Activated CD8-positive, alpha-beta memory T cell treated with anti-CD3 and anti-CD28 coated beads, Interleukin-2, amount 50 U/mL, for 1 hour (primary cell): ENCODE data around the gene ZNF644.
"Not testable (repeated sequence)": the region's sequence is repeated elsewhere in the genome, so short reads cannot be mapped to it uniquely, and the experiment has no call there.

ENCODE experiments used
- DNase-seq: peaks from one replicate; pipeline ENCODE4 v3.0.0-alpha.2; 2020; ENCODE audit errors: extremely low read depth

Gene ZNF644

DNA sequence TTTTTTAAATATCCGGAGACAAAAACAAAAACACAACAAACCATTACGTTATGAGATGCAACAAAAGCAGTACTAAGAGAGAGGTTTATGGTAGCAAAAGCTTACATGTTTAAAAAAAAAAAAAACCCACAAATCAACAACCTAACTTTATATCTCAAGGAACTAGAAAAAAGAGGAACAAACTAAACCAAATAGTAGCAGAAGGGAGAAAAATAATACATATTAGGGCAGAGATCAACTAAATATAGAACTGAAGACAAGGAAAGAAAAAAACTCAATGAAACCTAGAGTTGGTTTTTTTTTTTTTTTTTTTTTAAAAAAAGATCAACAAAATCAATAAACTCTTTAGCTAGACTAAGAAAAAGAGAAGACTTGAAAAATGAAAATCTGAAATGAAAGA lies 34.9 kb downstream of the ZNF644 start:
- no peak for DNase-seq

GRCh38 chr1:90977522-90977921 lies 44.3 kb downstream of the ZNF644 start:
- DNase-seq, result no peak

GRCh38 chr1:90973897-90974798 lies 47.7 kb downstream of the ZNF644 start:
- no peak for DNase-seq

GRCh38 chr1:90970208-90970607 lies 51.6 kb downstream of the ZNF644 start:
- no peak for DNase-seq

DNA sequence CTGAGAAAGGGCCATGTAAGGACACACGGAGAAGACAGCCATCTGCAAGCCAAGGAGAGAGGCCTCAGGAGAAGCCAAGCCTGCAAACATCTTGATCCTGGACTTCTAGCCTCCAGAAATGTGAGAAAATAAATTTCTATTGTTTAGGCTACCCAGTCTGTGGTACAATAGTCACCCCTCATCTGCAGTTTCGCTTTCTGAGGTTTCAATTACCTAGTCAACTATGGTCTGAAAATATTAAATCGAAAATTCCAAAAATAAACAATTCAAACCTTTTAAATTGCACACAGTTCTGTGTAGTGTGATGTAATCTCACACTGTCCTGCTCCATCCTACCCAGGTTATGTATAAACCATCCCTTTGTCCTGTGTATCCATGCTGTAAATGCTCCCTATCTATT lies 52.6 kb downstream of the ZNF644 start:
- DNase-seq, result no peak

DNA sequence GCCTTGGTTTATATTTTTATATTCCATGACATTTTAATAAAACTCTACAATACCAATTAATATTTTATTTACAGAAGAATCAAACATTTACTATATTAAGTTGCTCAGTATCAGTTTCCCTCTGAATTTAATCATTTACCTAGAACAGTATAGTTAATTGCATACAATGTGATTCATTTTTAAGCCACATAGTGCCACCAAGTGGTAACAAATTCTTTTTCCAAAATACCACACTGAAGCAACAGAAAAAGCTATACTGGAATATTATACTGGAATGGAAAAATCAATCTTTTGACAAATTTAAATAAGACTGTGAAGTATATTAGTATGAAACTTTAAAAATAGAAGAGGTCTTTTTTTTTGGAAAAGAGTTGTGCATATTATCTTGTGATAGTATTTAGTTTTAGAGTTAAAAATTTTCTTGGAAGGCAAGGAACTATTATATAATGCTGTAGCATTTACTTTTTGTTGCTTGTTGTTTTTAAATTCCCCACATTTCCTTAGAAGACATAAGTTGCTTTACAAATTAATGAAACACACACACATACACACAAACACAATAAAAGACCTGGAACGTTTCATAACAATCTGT lies 57.3 kb downstream of the ZNF644 start:
- DNase-seq, result no peak

DNA sequence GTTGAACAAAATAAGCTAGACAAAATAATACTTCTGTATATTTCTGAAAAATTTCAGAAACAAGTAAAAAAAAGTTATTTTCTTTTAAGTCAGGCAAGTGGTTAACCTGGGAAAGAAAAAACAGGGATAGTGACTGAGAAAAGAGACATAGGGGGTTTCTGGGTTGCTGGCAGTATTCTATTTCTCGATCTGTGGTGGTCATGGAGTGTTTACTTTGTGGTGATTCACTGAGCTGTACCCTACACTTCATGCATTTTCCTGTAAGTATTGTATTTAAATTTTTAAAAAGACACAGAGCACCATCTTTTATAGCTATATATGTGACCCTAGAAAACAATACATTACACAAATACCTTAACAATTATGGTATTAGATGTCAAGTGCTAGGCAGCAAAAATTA lies 58.2 kb downstream of the ZNF644 start:
- DNase-seq, result no peak

GRCh38 chr1:90963236-90963635 lies 58.6 kb downstream of the ZNF644 start:
- DNase-seq, result no peak

DNA sequence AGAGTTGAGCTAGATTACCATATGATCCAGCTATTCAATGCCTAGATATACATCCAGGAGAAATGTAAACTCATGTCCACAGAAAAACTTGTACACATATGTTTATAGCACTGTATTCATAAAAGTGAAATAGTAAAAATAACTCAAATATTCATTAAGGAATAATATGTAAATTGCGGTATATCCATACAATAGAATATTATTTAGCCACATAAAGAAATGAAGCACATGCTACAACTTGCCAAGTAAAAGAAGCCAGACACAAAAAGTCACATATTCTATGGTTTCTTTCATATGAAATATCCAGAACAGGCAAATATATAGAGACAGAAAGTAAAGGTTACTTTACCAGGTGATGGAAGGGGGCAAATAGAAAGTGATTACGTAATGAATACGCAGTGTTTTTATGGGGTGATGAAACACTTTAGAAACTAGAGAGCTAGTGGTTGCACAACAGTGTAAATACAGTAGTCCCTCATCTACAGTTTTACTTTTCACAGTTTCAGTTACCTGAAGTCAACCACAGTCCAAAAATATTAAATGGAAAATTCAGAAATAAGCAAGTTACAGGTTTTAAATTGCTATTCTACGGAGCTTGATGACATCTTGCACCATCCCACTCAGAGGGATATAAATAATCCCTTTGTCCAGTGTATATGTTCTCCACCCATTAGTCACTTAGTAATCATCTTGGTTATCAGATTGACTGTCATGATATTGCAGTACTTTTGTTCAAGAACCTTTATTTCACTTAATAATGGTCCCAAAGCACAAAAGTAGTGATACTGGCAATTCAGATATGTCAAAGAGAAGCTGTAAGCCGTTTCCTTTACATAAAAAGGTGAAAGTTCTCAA lies 62.3 kb downstream of the ZNF644 start:
- DNase-seq, result no peak

- no peak for DNase-seq
These were observed 64.3 kb downstream of the ZNF644 start for GRCh38 chr1:90957497-90957896.

DNA sequence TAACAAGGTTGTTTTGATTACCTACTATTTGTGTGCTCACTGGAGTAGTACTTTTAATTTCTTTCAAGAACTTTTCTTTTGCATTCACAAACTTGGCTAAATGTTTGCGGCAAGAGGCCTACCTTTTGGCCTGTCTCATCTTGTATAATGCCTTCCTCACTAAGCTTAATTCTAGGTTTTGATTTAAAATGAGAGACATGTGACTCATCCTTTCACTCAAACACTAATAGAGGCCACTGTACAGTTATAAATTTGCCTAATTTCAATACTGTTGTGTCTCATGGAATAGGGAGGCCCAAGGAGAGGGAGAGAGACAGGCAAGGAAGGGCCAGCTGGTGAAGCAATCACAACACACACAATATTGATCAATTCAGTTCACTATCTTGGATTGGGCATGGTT lies 66.1 kb downstream of the ZNF644 start:
- DNase-seq, result no peak

GRCh38 chr1:90952906-90953305 lies 68.9 kb downstream of the ZNF644 start:
- DNase-seq, result no peak

GRCh38 chr1:90951009-90951408 lies 70.8 kb downstream of the ZNF644 start:
- no peak for DNase-seq

- DNase-seq, result no peak
These were observed 73.5 kb downstream of the ZNF644 start for GRCh38 chr1:90948301-90948700.

- DNase-seq, result no peak
These were observed 75.2 kb downstream of the ZNF644 start for GRCh38 chr1:90946630-90947029.

GRCh38 chr1:90945287-90945686 lies 76.5 kb downstream of the ZNF644 start:
- DNase-seq, result no peak

DNA sequence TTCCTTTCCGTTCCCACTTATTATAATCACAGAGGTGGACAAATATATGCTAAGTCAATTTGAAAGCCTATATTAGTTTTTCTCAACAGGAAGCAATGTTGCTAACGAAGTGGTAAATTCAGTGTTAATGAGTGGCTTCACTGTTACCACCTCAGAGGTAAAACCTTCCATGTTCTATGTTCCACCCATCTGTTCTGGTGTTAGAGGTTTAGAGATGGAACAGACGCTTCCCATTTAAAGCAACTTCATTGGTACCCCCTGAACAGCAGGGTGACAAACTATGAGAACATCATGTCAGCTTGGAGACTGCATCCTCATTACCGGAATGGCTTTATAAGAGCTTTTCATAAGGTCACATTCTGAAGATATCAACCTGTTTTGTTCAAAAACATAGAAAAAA lies 77.9 kb downstream of the ZNF644 start:
- no peak for DNase-seq

DNA sequence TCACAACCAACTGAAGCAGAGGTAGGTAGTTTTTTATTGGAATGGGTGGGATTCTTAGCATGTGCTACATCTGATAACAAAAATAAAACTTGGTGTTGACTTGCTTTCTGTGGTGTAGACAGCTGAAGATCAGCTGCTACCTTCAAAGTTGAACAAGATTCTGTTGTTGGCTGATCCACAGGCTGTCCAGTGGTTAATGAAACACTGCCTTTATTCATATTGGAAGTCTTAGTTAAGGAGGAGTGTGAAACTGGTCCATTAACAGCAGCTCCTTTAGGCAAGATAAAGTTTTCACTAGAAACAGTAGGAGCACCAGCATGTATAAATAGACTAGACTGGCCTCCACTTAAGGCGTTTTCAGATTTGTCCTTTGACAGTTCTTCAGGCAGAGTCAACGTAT lies 81.1 kb downstream of the ZNF644 start:
- no peak for DNase-seq

GRCh38 chr1:90936731-90937130 lies 85.1 kb downstream of the ZNF644 start:
- no peak for DNase-seq

DNA sequence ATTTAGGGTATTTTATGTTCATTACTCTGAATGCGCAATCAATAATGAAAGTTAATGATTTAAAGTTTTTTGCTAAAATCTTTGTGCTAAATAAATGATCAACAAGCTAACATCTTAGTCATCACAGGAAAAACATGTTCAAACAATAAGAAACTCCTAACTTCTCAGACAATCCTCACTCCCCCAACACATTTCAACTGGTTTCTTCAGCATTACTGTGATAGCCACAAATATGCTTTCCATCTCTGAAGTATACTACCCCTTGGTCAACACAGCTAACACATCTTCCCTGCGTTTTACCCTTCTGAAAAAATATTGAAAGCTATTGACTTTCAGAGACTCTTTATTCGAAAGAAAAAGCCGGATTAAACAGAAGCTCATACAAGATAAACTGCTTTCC lies 85.8 kb downstream of the ZNF644 start:
- DNase-seq, result no peak

- not testable (repeated sequence) for DNase-seq
These were observed 93.6 kb downstream of the ZNF644 start for GRCh38 chr1:90928231-90928630.

GRCh38 chr1:90927674-90928073 lies 94.2 kb downstream of the ZNF644 start:
- DNase-seq, result not testable (repeated sequence)
